K562 (cell line): ENCODE data around the gene NOC4L. TPM values are rescaled to one million over a fixed set of nuclear protein-coding genes. Genes with fewer than 3 reads are reported as not detected.

Source experiments
- ATAC-seq: fragments of 200-7000 bp; cut with Tn5 transposase; 3 replicates; pipeline ENCODE4 v1.9.1; 2020; ENCODE audit warnings: moderate library complexity
- BruUV-seq: library from RNA; stranded (reverse); fragments of 400-500 nt; replicated peaks from 2 replicates; lab custom pipeline; 2021; lab: Mats Ljungman, UMichigan
- CTCF ChIA-PET: fragments of 300-600 bp; formaldehyde crosslinking; extraction: SDS; loops from one replicate; lab custom pipeline; 2021; ENCODE audit warnings: low intra/inter-chr PET ratio; lab: Yijun Ruan, JAX
- POLR2A ChIA-PET: fragments of 300-600, 350-650 bp; sonication (Branson Sonifier 250); formaldehyde crosslinking; extraction: SDS; loops from one replicate; lab custom pipeline; 2021; ENCODE audit warnings: antibody characterized with exemption, inconsistent platforms; lab: Yijun Ruan, JAX
- DNase-seq, 4 experiments: peaks; one replicate each; pipeline versions ENCODE4 v3.0.0 to v3.0.0-alpha.2; 2011 to 2018; ENCODE audit warnings: low spot score in 3 of 4, mixed read lengths in 3 of 4; ENCODE audit errors: extremely low read depth in 1 of 4
- FAIRE-seq: peaks from 2 replicates; lab custom pipeline; 2011; peaks lifted over from hg19 to GRCh38; lab: Jason Lieb, UNC
- H2AFZ ChIP-seq: 2 replicates; pipeline ENCODE4 v1.6.0; 2011; ENCODE audit warnings: low read depth, low read length, control low read depth, inconsistent platforms
- H3K27ac ChIP-seq: fragments of 200-600 bp; 3 replicates; pipeline ENCODE4 v1.8.0; 2011; ENCODE audit warnings: low read depth, mild to moderate bottlenecking, control low read depth, inconsistent platforms, low read length, moderate library complexity, mixed read lengths; ENCODE audit errors: extremely low read depth
- H3K27me3 ChIP-seq, 2 experiments: fragments of 300-600 bp in 1 of 2; 2 replicates in 1 of 2; 3 replicates in 1 of 2; pipeline versions ENCODE4 v1.6.0 to v1.8.0; 2011; ENCODE audit warnings: inconsistent platforms in 2 of 2, low read length in 2 of 2, mild to moderate bottlenecking in 1 of 2, mixed read lengths in 1 of 2, moderate library complexity in 1 of 2; ENCODE audit not compliant: control insufficient read depth in 2 of 2, insufficient read depth in 2 of 2
- H3K36me3 ChIP-seq: fragments of 300-600 bp; 3 replicates; pipeline ENCODE4 v1.8.0; 2011; ENCODE audit warnings: mild to moderate bottlenecking, low read length, inconsistent platforms; ENCODE audit not compliant: control insufficient read depth, insufficient read depth
- H3K4me1 ChIP-seq, 2 experiments: fragments of 200-600 bp in 1 of 2; replicated peaks in 1 of 2; 2 replicates in 1 of 2; 3 replicates in 1 of 2; pipeline versions ENCODE4 v1.5.1 to v1.8.0; 2011; ENCODE audit warnings: inconsistent platforms in 2 of 2, low read length in 2 of 2, mild to moderate bottlenecking in 1 of 2, mixed read lengths in 1 of 2, moderate library complexity in 1 of 2; ENCODE audit not compliant: control insufficient read depth in 2 of 2, insufficient read depth in 2 of 2
- H3K4me2 ChIP-seq: 2 replicates; pipeline ENCODE4 v1.6.1; 2011; ENCODE audit warnings: low read length, control low read depth, inconsistent platforms, mixed read lengths; ENCODE audit not compliant: insufficient read depth
- H3K4me3 ChIP-seq: fragments of 200-600 bp; sonication (generic), shearing (Covaris generic); 2 replicates; pipeline ENCODE4 v1.5.1; 2016; ENCODE audit warnings: control low read depth, inconsistent platforms
- H3K79me2 ChIP-seq: fragments of 200-600 bp; 3 replicates; pipeline ENCODE4 v1.8.0; 2011; ENCODE audit warnings: low read length, inconsistent platforms; ENCODE audit not compliant: control insufficient read depth, insufficient read depth
- H3K9ac ChIP-seq, 2 experiments: 2 replicates each; pipeline versions ENCODE4 v1.6.0 to v1.6.1; 2011; ENCODE audit warnings: low read depth in 2 of 2, low read length in 2 of 2, control low read depth in 1 of 2, inconsistent platforms in 1 of 2, mild to moderate bottlenecking in 1 of 2, mixed read lengths in 1 of 2; ENCODE audit not compliant: insufficient read depth in 1 of 2
- H3K9me1 ChIP-seq: one replicate; pipeline ENCODE4 v1.6.0; 2011; ENCODE audit warnings: inconsistent platforms, mild to moderate bottlenecking, low read length, moderate library complexity; ENCODE audit not compliant: control insufficient read depth, insufficient read depth
- H3K9me3 ChIP-seq: replicated peaks from 2 replicates; pipeline ENCODE4 v1.5.1; 2011; ENCODE audit warnings: low read depth, low read length, inconsistent platforms; ENCODE audit not compliant: control insufficient read depth, insufficient read depth
- H4K20me1 ChIP-seq: replicated peaks from 2 replicates; pipeline ENCODE4 v1.6.1; 2011; ENCODE audit warnings: low read length, inconsistent platforms, mixed read lengths; ENCODE audit not compliant: control insufficient read depth, insufficient read depth
- ARHGAP35 ChIP-seq: fragments of 450-650 bp; IDR thresholded peaks from 2 replicates; pipeline ENCODE4 v1.6.1; 2018; ENCODE audit not compliant: partially characterized antibody
- CAMTA2 ChIP-seq: fragments of 250-450 bp; sonication (Bioruptor Pico); conservative IDR thresholded peaks from 2 replicates; pipeline ENCODE4 v1.5.1; 2022
- CEBPG ChIP-seq, 3 experiments: fragments of 200-800 bp in 1 of 3; sonication (Bioruptor generic) in 1 of 3; sonication (generic) in 1 of 3; formaldehyde crosslinking in 1 of 3; IDR thresholded peaks in 2 of 3; conservative IDR thresholded peaks in 1 of 3; 2 replicates each; pipeline versions ENCODE4 v1.6.1 to v1.8.0; 2016 to 2022; ENCODE audit warnings: missing compliant biosample characterization in 2 of 3, missing genetic modification characterization in 2 of 3, mild to moderate bottlenecking in 1 of 3, missing genetic modification reagents in 1 of 3
- FOS ChIP-seq: IDR thresholded peaks from 3 replicates; pipeline ENCODE4 v1.6.1; 2011; ENCODE audit not compliant: insufficient read length; ENCODE audit errors: extremely low read depth
- HSF4 ChIP-seq: fragments of 250-450 bp; sonication (Bioruptor Pico); IDR thresholded peaks from 2 replicates; pipeline ENCODE4 v2.1.2; 2022; ENCODE audit warnings: mild to moderate bottlenecking, moderate library complexity, borderline replicate concordance
- IRF1 ChIP-seq: sonication (generic); formaldehyde crosslinking; IDR thresholded peaks from 2 replicates; pipeline ENCODE4 v1.8.0; 2022; ENCODE audit warnings: missing genetic modification reagents, mild to moderate bottlenecking, borderline replicate concordance
- RBM14 ChIP-seq: fragments of 200-400 bp; formaldehyde crosslinking; IDR thresholded peaks from 2 replicates; pipeline ENCODE4 v1.6.1; 2018; ENCODE audit warnings: low read depth, mild to moderate bottlenecking, low read length, moderate library complexity, borderline replicate concordance; ENCODE audit not compliant: insufficient read depth
- TRIM28 ChIP-seq: fragments of 450-650 bp; IDR thresholded peaks from 2 replicates; pipeline ENCODE4 v1.6.1; 2017
- UBTF ChIP-seq, 2 experiments: IDR thresholded peaks; 2 replicates each; pipeline ENCODE4 v1.6.1; 2012; ENCODE audit warnings: improper control_type of control experiment in 2 of 2, low read depth in 2 of 2, low read length in 2 of 2, borderline replicate concordance in 1 of 2
- ZNF445 ChIP-seq: fragments of 250-450 bp; sonication (Bioruptor Pico); IDR thresholded peaks from 2 replicates; pipeline ENCODE4 v1.4.0; 2020; ENCODE audit warnings: low read depth, mild to moderate bottlenecking, moderate library complexity
- ZNF584 ChIP-seq: fragments of 200-800 bp; sonication (Bioruptor generic); IDR thresholded peaks from 2 replicates; pipeline ENCODE4 v1.6.1; 2016; ENCODE audit warnings: low read depth, mild to moderate bottlenecking, missing genetic modification characterization, missing compliant biosample characterization
- WGBS: fragments of 100-300 bp; shearing (Covaris generic); methylation state at CpG from one replicate; pipeline ENCODE4 v1.1.6; 2016; ENCODE audit warnings: low coverage, mixed read lengths; ENCODE audit not compliant: insufficient coverage; ENCODE audit errors: missing lambda C conversion rate; 5-methylcytosine and 5-hydroxymethylcytosine counted together
- in situ Hi-C: fragments of 300-500 bp; cut with MboI; formaldehyde crosslinking; loops from 4 replicates; pipeline ENCODE4 v1.15.0; 2018; ENCODE audit warnings: inconsistent platforms, mixed read lengths
- intact Hi-C: fragments of 100-400 bp; cut with micrococcal nuclease; formaldehyde crosslinking; loops from 2 replicates; pipeline ENCODE4 v1.14.2; 2022
- polyA plus RNA-seq, 8 experiments: library from polyadenylated mRNA; depleted of rRNA in 4 of 8; stranded (reverse) in 5 of 8; unstranded in 3 of 8; fragments of >200 nt; fragmentation: Nextera tagmentation in 2 of 8; fragmentation: Illumina TruSeq in 1 of 8; extraction: Ambion mirVana in 2 of 8; extraction: Trizol in 1 of 8; gene quantifications; 2 replicates each; pipeline versions ENCODE4 v1.2.1 to v1.2.3, GENCODE V29; 2011 to 2014; ENCODE audit warnings: inconsistent platforms in 1 of 8, missing spikeins in 1 of 8
- total RNA-seq, 7 experiments: library from RNA; depleted of rRNA in 6 of 7; stranded (reverse); fragments of >200 nt in 6 of 7; fragmentation: Illumina TruSeq in 2 of 7; extraction: Trizol in 2 of 7; gene quantifications; 2 replicates each; pipeline versions ENCODE4 v1.2.1 to v1.2.3, GENCODE V29; 2011 to 2021; ENCODE audit warnings: low replicate concordance in 1 of 7
- TF ChIP-seq, protein P1 (sequence below): fragments of 200-800 bp; sonication (Bioruptor generic); IDR thresholded peaks from 2 replicates; pipeline ENCODE4 v1.6.1; 2017; ENCODE audit warnings: missing genetic modification characterization, missing compliant biosample characterization
- TF ChIP-seq, protein P2 (sequence below): sonication (generic); formaldehyde crosslinking; IDR thresholded peaks from 2 replicates; pipeline ENCODE4 v1.8.1; 2023; ENCODE audit warnings: mild to moderate bottlenecking, missing genetic modification reagents

The NOC4L gene
- total and polyA plus RNA-seq, 9 of the 15 experiments (the other 6 are each of a cell fraction or from before 2014, with no cell fraction given), result 1.3 to 77.0 (median 20.0) TPM

GRCh38 chr12:132127041-132127440, 17.2 kb upstream of the NOC4L start:
- Histone ChIP-seq H3K79me2 (no peaks in the 10 kb centered on the region), H3K4me1 (no peaks in the 10 kb centered on the region), H3K27me3 (no peaks in the 10 kb centered on the region), H3K9ac (no peak overlapping the region), H3K36me3 (peaks cover 69% of the 10 kb centered on the region), H3K27ac (no peak overlapping the region), H4K20me1 (no peaks in the 10 kb centered on the region), H3K9me3 (peaks cover 2% of the 10 kb centered on the region), H2AFZ (no peak overlapping the region), H3K9me1 (no peaks in the 10 kb centered on the region), H3K4me2 (no peak overlapping the region), H3K4me3 (no peak overlapping the region)
- ChIA-PET POLR2A (no interaction called here), CTCF (no interaction called here)
- intact Hi-C loops, result no loop called here
- ATAC-seq (no peak), DNase-seq (no peak), FAIRE-seq (no peak)
- no peak for TF ChIP-seq ARHGAP35
- TF ChIP-seq HSF4 (CRISPR knock-in tag), result no peak
- TF ChIP-seq ZNF445, result no peak
- TF ChIP-seq ZNF584 (CRISPR knock-in tag), result no peak
- TF ChIP-seq TRIM28, result no peak
- TF ChIP-seq CEBPG (CRISPR knock-in tag; IDR thresholded peaks at IDR 0.05), result no peak
- no peak for TF ChIP-seq CEBPG (tag; conservative IDR thresholded peaks at IDR 0.05 in 1 of 2, IDR thresholded peaks at IDR 0.05 in 1 of 2)
- no peak for TF ChIP-seq FOS
- no peak for TF ChIP-seq RBM14
- no peak for TF ChIP-seq UBTF (IDR thresholded peaks at IDR 0.05; ENCODE audit: borderline replicate concordance in 1 of 2, low read depth in 2 of 2, low read length in 2 of 2)
- no peak for TF ChIP-seq CAMTA2
- no peak for TF ChIP-seq IRF1 (CRISPR knock-in tag)
- TF ChIP-seq, protein P1, sequence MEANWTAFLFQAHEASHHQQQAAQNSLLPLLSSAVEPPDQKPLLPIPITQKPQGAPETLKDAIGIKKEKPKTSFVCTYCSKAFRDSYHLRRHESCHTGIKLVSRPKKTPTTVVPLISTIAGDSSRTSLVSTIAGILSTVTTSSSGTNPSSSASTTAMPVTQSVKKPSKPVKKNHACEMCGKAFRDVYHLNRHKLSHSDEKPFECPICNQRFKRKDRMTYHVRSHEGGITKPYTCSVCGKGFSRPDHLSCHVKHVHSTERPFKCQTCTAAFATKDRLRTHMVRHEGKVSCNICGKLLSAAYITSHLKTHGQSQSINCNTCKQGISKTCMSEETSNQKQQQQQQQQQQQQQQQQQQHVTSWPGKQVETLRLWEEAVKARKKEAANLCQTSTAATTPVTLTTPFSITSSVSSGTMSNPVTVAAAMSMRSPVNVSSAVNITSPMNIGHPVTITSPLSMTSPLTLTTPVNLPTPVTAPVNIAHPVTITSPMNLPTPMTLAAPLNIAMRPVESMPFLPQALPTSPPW (CRISPR knock-in tag), result no peak
- TF ChIP-seq, protein P2, sequence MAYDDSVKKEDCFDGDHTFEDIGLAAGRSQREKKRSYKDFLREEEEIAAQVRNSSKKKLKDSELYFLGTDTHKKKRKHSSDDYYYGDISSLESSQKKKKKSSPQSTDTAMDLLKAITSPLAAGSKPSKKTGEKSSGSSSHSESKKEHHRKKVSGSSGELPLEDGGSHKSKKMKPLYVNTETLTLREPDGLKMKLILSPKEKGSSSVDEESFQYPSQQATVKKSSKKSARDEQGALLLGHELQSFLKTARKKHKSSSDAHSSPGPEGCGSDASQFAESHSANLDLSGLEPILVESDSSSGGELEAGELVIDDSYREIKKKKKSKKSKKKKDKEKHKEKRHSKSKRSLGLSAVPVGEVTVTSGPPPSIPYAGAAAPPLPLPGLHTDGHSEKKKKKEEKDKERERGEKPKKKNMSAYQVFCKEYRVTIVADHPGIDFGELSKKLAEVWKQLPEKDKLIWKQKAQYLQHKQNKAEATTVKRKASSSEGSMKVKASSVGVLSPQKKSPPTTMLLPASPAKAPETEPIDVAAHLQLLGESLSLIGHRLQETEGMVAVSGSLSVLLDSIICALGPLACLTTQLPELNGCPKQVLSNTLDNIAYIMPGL (CRISPR knock-in tag), result no peak
- WGBS, result 96% methylated on average over 6 of the region's 8 CpGs
- in situ Hi-C loops, result no loop called here
- no TSS peak for BruUV-seq
